D721Med (cell line): ENCODE results near the gene IL20RA.
A peak's percentile ranks its signal among the peaks of the same experiment; 100 is the strongest.
"Not testable (repeated sequence)": the region's sequence is repeated elsewhere in the genome, so short reads cannot be mapped to it uniquely, and the experiment has no call there.

Experiments
- DNase-seq: peaks from one replicate; pipeline ENCODE4 v3.0.0; 2011; ENCODE audit warnings: low spot score; ENCODE audit not compliant: insufficient read length
- FAIRE-seq: peaks from 2 replicates; lab custom pipeline; 2011; peaks lifted over from hg19 to GRCh38; lab: Jason Lieb, UNC
- TF ChIP-seq, protein P1 (sequence below): IDR thresholded peaks from 2 replicates; pipeline ENCODE4 v1.5.1; 2012; ENCODE audit warnings: mild to moderate bottlenecking, control low read depth; ENCODE audit not compliant: insufficient read depth; ENCODE audit errors: missing control alignments

IL20RA gene

DNA sequence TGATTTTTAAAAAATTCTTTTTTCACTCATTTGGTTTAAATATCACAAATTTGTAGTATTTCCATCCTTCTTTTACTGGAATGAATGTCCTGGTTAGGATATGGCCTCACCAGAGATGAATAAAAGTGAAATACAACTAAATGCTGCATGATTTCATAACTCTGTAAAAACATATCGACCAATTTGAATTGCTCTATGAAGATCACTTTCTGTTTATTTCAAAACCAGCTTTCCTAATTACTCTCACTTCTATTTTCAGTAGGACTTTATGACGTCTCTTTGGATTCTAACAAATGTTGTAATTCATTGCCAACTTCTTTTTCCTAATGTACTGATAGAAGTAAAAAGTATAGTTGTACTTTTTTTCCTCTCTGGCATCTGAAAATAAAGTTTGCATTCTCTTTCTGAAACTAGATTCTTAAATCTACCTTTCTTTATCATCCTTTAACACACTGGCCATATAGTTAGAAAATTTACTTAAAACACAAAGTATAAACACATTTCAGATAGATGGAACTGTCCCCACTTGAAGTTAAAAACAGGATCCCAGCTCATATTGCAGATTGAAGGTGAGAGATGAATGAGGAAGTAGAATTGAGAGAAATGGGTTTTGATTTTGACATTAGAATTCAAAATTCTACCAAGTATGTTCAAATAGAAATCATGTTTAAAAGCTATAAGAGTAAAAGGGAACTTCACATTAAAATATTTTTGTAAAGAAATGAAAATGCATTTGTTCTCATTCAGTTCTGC is 40.3 kb upstream of the IL20RA start:
- peak; percentile 38 for FAIRE-seq

DNA sequence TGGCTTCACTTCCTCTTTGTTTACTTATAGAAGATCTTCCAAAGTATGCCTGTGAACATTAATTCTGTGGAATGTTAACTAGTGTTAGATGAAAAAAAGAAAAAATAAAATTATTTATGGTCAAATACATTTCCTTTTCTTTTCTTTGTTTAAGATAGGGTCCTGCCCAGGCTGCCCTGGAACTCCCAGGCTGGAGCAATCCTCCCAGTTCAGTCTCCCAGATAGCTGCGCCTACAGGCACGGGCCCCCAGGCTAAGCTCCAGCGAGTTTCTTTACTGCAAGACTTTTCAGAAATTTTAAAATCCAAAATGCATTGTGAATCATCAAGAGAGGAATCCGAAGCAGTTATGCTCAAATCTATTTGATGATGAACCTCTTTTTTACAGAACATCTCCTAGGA is 39.3 kb upstream of the IL20RA start:
- DNase-seq, result no peak
- no peak for FAIRE-seq
- TF ChIP-seq, protein P1, sequence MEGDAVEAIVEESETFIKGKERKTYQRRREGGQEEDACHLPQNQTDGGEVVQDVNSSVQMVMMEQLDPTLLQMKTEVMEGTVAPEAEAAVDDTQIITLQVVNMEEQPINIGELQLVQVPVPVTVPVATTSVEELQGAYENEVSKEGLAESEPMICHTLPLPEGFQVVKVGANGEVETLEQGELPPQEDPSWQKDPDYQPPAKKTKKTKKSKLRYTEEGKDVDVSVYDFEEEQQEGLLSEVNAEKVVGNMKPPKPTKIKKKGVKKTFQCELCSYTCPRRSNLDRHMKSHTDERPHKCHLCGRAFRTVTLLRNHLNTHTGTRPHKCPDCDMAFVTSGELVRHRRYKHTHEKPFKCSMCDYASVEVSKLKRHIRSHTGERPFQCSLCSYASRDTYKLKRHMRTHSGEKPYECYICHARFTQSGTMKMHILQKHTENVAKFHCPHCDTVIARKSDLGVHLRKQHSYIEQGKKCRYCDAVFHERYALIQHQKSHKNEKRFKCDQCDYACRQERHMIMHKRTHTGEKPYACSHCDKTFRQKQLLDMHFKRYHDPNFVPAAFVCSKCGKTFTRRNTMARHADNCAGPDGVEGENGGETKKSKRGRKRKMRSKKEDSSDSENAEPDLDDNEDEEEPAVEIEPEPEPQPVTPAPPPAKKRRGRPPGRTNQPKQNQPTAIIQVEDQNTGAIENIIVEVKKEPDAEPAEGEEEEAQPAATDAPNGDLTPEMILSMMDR, result no peak

More for the DNA sequence above, 40.3 kb upstream of the IL20RA start:
- no peak for DNase-seq
- TF ChIP-seq, protein P1, result no peak

- FAIRE-seq (no peak), DNase-seq (no peak)
- TF ChIP-seq, protein P1, result no peak
These were observed 37.2 kb upstream of the IL20RA start for GRCh38 chr6:137081997-137082396.

- TF ChIP-seq, protein P1, result no peak
- FAIRE-seq, result no peak
- no peak for DNase-seq
These were observed 35.9 kb upstream of the IL20RA start for GRCh38 chr6:137080711-137081110.

DNA sequence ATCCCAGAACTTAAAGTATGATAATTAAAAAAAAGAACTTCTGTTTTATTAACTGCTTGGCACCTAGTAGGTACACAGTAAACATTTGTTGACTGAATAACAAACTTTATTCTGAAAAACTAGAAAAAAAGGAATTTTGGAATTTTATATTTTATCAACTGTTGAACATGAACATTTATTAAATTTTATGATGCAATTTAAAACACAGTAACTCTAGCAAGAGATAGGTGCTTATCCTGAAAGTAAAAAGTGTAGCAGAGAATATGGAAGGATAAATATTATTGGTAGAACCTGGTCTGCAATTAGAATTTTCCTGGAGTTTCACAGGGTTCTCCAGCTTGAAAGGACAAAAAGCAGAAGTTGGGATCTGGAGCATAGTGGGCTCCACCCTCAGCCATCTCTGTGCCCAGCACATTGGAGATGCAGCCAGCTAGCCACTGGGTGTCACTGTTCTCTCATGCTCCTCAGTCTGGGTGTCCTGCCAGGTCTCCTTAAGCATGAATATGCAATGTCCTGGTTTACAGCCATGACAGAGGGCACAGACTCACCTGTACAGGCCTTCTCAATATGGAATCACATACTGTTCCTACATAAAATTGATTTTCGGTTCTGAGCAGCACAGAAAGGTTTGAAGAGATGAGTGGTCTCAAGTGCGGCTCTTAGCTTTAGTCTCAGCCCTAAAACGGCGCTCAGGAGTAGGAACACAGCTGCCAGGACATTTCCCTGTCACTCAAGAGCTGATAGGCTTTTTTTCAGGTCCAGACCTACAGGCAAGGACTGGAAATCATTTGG is 31.7 kb upstream of the IL20RA start:
- TF ChIP-seq, protein P1, result peak; percentile 90
- DNase-seq (no peak), FAIRE-seq (peak; percentile 35)

DNA sequence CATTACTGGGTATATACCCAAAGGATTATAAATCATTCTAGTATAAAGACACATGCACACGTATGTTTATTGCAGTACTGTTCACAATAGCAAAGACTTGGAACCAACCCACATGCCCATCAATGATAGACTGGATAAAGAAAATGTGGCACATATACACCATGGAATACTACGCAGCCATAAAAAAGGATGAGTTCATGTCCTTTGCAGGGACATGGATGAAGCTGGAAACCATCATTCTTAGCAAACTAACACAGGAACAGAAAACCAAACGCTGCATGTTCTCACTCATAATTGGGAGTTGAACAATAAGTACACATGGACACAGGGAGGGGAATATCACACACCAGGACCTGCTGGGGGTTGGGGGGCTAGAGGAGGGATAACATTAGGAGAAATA is 31.0 kb upstream of the IL20RA start:
- DNase-seq, FAIRE-seq: not testable (repeated sequence)

DNA sequence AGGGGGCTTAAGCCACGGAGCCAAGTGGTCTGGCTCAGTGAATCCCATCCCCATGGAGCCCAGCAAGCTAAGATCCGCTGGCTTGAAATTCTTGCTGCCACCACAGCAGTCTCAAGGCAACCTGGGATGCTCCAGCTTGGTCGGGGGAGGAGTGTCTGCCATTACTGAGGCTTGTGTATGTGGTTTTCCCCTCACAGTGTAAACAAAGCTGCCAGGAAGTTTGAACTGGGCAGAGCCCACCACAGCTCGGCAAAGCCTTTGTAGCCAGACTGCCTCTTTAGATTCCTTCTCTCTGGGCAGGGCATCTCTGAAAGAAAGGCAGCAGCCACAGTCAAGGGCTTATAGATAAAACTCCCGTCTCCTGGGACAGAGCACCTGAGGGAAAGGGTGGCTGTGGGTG is 25.5 kb upstream of the IL20RA start:
- no peak for FAIRE-seq
- DNase-seq, result no peak
- TF ChIP-seq, protein P1, result no peak
